ENCODE measurements around the gene MSI1. TPM values are rescaled to one million over a fixed set of nuclear protein-coding genes. Genes with fewer than 3 reads are reported as not detected.
"Not testable (repeated sequence)": the region's sequence is repeated elsewhere in the genome, so short reads cannot be mapped to it uniquely, and the experiment has no call there.

The MSI1 gene
- polyA plus RNA-seq, 6 donors from 2014 or later, result not detected

GRCh38 chr12:120343692-120344091, 25.3 kb downstream of the MSI1 start:
- H3K4me3 Mint-ChIP-seq, result no peak overlapping the region
- no peaks in the 10 kb centered on the region for H3K36me3 Mint-ChIP-seq
- peaks cover 4 to 46% (median 31%) of the 10 kb centered on the region in 3 donors for H3K27me3 Mint-ChIP-seq
- DNase-seq (no peak), ATAC-seq (ENCODE audit: low read depth in 2 of 2) (no peak)
- no peaks in the 10 kb centered on the region for H3K4me1 Mint-ChIP-seq
- H3K27ac Mint-ChIP-seq, result no peak overlapping the region
- H3K9me3 Mint-ChIP-seq, result peaks cover 0 to 8% (median 2%) of the 10 kb centered on the region in 7 donors

- ATAC-seq (ENCODE audit: low read depth in 2 of 2) (no peak), DNase-seq (no peak)
- Mint-ChIP-seq H3K9me3 (peaks cover 2 to 13% (median 7%) of the 10 kb centered on the region in 7 donors), H3K36me3 (peaks cover 0 to 4% of the 10 kb centered on the region in 2 donors), H3K27ac (peak overlapping the region in 1 of 6 donors; percentile 7), H3K4me1 (no peaks in the 10 kb centered on the region), H3K27me3 (peaks cover 4 to 45% (median 28%) of the 10 kb centered on the region in 3 donors), H3K4me3 (peak overlapping the region in 1 of 8 donors; percentile 9)
These were observed 25.9 kb downstream of the MSI1 start for GRCh38 chr12:120343039-120343537.

- H3K36me3 Mint-ChIP-seq, result peaks cover 5 to 11% of the 10 kb centered on the region in 2 donors
- peaks cover 9 to 19% (median 14%) of the 10 kb centered on the region in 7 donors for H3K9me3 Mint-ChIP-seq
- ATAC-seq (ENCODE audit: low read depth in 2 of 2) (no peak), DNase-seq (no peak)
- no peak overlapping the region for H3K27ac Mint-ChIP-seq
- H3K4me3 Mint-ChIP-seq, result no peak overlapping the region
- no peaks in the 10 kb centered on the region for H3K4me1 Mint-ChIP-seq
- peaks cover 4 to 40% (median 23%) of the 10 kb centered on the region in 3 donors for H3K27me3 Mint-ChIP-seq
These were observed 26.6 kb downstream of the MSI1 start for GRCh38 chr12:120342175-120343038.

GRCh38 chr12:120339256-120339655, 29.7 kb downstream of the MSI1 start:
- no peak for DNase-seq
- no peak overlapping the region for H3K4me3 Mint-ChIP-seq
- H3K27ac Mint-ChIP-seq, result peak overlapping the region in 1 of 6 donors; percentile 21
- ATAC-seq (ENCODE audit: low read depth in 2 of 2), result no peak
- H3K9me3 Mint-ChIP-seq, result peaks cover 9 to 40% (median 33%) of the 10 kb centered on the region in 7 donors
- peaks cover 8 to 26% (median 8%) of the 10 kb centered on the region in 3 donors for H3K27me3 Mint-ChIP-seq
- peaks cover 5 to 14% of the 10 kb centered on the region in 2 donors for H3K36me3 Mint-ChIP-seq
- H3K4me1 Mint-ChIP-seq, result peaks cover 0 to 10% (median 0%) of the 10 kb centered on the region in 3 donors

- DNase-seq, result no peak
- Mint-ChIP-seq H3K4me1 (peaks cover 0 to 10% (median 0%) of the 10 kb centered on the region in 3 donors), H3K27ac (no peak overlapping the region), H3K4me3 (peak overlapping the region in 1 of 8 donors; percentile 0), H3K27me3 (peaks cover 8 to 12% (median 8%) of the 10 kb centered on the region in 3 donors), H3K9me3 (peaks cover 9 to 40% (median 33%) of the 10 kb centered on the region in 7 donors), H3K36me3 (peaks cover 5 to 14% of the 10 kb centered on the region in 2 donors)
- no peak for ATAC-seq (ENCODE audit: low read depth in 2 of 2)
These were observed 31.2 kb downstream of the MSI1 start for GRCh38 chr12:120337730-120338129.

GRCh38 chr12:120336392-120336791, 32.6 kb downstream of the MSI1 start:
- not testable (repeated sequence) for H3K27ac Mint-ChIP-seq; ATAC-seq (ENCODE audit: low read depth in 2 of 2); H3K4me3 Mint-ChIP-seq; DNase-seq
- Mint-ChIP-seq H3K4me1 (peaks cover 0 to 10% (median 0%) of the 10 kb centered on the region in 3 donors), H3K9me3 (peaks cover 9 to 40% (median 33%) of the 10 kb centered on the region in 7 donors), H3K27me3 (peaks cover 2 to 25% (median 8%) of the 10 kb centered on the region in 3 donors), H3K36me3 (peaks cover 5 to 14% of the 10 kb centered on the region in 2 donors)

GRCh38 chr12:120335447-120335846, 33.5 kb downstream of the MSI1 start:
- Mint-ChIP-seq H3K9me3 (peaks cover 9 to 40% (median 33%) of the 10 kb centered on the region in 7 donors), H3K27me3 (peaks cover 0 to 31% (median 8%) of the 10 kb centered on the region in 3 donors)

GRCh38 chr12:120332523-120332922, 36.4 kb downstream of the MSI1 start:
- DNase-seq, result no peak
- Mint-ChIP-seq H3K27me3 (peaks cover 0 to 36% (median 5%) of the 10 kb centered on the region in 3 donors), H3K4me3 (no peak overlapping the region), H3K36me3 (peaks cover 1 to 4% of the 10 kb centered on the region in 2 donors), H3K9me3 (peaks cover 2 to 26% (median 17%) of the 10 kb centered on the region in 7 donors), H3K4me1 (peaks cover 0 to 10% (median 0%) of the 10 kb centered on the region in 3 donors), H3K27ac (no peak overlapping the region)
- ATAC-seq (ENCODE audit: low read depth in 2 of 2), result no peak

More at GRCh38 chr12:120335447-120335846, 33.5 kb downstream of the MSI1 start:
- ATAC-seq (ENCODE audit: low read depth in 2 of 2) (peak; percentile 48 to 54), DNase-seq (peak; percentile 22)
- Mint-ChIP-seq H3K36me3 (peaks cover 5 to 14% of the 10 kb centered on the region in 2 donors), H3K4me1 (peaks cover 0 to 10% (median 0%) of the 10 kb centered on the region in 3 donors), H3K4me3 (peak overlapping the region in 1 of 8 donors; percentile 35), H3K27ac (peak overlapping the region in 1 of 6 donors; percentile 92)

- H3K9me3 Mint-ChIP-seq, result peaks cover 0 to 22% (median 12%) of the 10 kb centered on the region in 7 donors
- H3K4me1 Mint-ChIP-seq, result peaks cover 0 to 10% (median 0%) of the 10 kb centered on the region in 3 donors
- ATAC-seq (ENCODE audit: low read depth in 2 of 2) (no peak), DNase-seq (no peak)
- H3K36me3 Mint-ChIP-seq, result no peaks in the 10 kb centered on the region
- H3K27ac Mint-ChIP-seq, result no peak overlapping the region
- H3K4me3 Mint-ChIP-seq, result no peak overlapping the region
- peaks cover 0 to 37% (median 5%) of the 10 kb centered on the region in 3 donors for H3K27me3 Mint-ChIP-seq
These were observed 36.9 kb downstream of the MSI1 start for GRCh38 chr12:120332041-120332440.

- H3K9me3 Mint-ChIP-seq, result peaks cover 0 to 15% (median 8%) of the 10 kb centered on the region in 7 donors
- H3K4me1 Mint-ChIP-seq, result peaks cover 0 to 11% (median 0%) of the 10 kb centered on the region in 3 donors
- no peaks in the 10 kb centered on the region for H3K36me3 Mint-ChIP-seq
- peaks cover 0 to 37% (median 5%) of the 10 kb centered on the region in 3 donors for H3K27me3 Mint-ChIP-seq
- DNase-seq, result no peak
- no peak for ATAC-seq (ENCODE audit: low read depth in 2 of 2)
- H3K27ac Mint-ChIP-seq, result no peak overlapping the region
- no peak overlapping the region for H3K4me3 Mint-ChIP-seq
These were observed 37.6 kb downstream of the MSI1 start for GRCh38 chr12:120331390-120331789.

GRCh38 chr12:120328228-120328627, 40.7 kb downstream of the MSI1 start:
- Mint-ChIP-seq H3K4me1 (peaks cover 0 to 10% (median 7%) of the 10 kb centered on the region in 3 donors), H3K4me3 (peak overlapping the region in 1 of 8 donors; percentile 29), H3K36me3 (no peaks in the 10 kb centered on the region), H3K27me3 (peaks cover 0 to 40% (median 0%) of the 10 kb centered on the region in 3 donors), H3K27ac (no peak overlapping the region), H3K9me3 (no peaks in the 10 kb centered on the region)
- ATAC-seq (ENCODE audit: low read depth in 2 of 2) (no peak), DNase-seq (no peak)

- H3K27me3 Mint-ChIP-seq, result peaks cover 0 to 40% (median 0%) of the 10 kb centered on the region in 3 donors
- H3K4me1 Mint-ChIP-seq, result peaks cover 0 to 10% (median 7%) of the 10 kb centered on the region in 3 donors
- H3K9me3 Mint-ChIP-seq, result no peaks in the 10 kb centered on the region
- peak within 1 kb of the TSS in 1 of 6 donors; percentile 12 for H3K27ac Mint-ChIP-seq
- H3K36me3 Mint-ChIP-seq, result no peaks in the 10 kb centered on the region
- H3K4me3 Mint-ChIP-seq, result peak within 1 kb of the TSS in 2 of 8 donors; percentile 29 to 44
- DNase-seq (no peak), ATAC-seq (ENCODE audit: low read depth in 2 of 2) (no peak)
These were observed 41.4 kb downstream of the MSI1 start, which contains the start of gene PLA2G1B for GRCh38 chr12:120327593-120327992. Gene PLA2G1B, minus strand, starts transcription at chr12:120327779. Its CDS starts 26 bp downstream, at chr12:120327753.

- Mint-ChIP-seq H3K27me3 (peaks cover 0 to 38% (median 8%) of the 10 kb centered on the region in 3 donors), H3K36me3 (no peaks in the 10 kb centered on the region), H3K27ac (peak overlapping the region in 2 of 6 donors; percentile 38 to 83), H3K9me3 (no peaks in the 10 kb centered on the region), H3K4me1 (peaks cover 0 to 10% (median 7%) of the 10 kb centered on the region in 3 donors), H3K4me3 (peak overlapping the region in 6 of 8 donors; percentile 9 to 97 (median 91))
- ATAC-seq (ENCODE audit: low read depth in 2 of 2), result no peak
- no peak for DNase-seq
These were observed 44.0 kb downstream of the MSI1 start for GRCh38 chr12:120324841-120325417.

All from naive B cell (primary cell).